ENCODE measurements around the gene DPYSL4. TPM values are rescaled to one million over a fixed set of nuclear protein-coding genes. Genes with fewer than 3 reads are reported as not detected.

Gene DPYSL4
- total and polyA plus RNA-seq, 2 of the 13 experiments (the other 11 are each of a cell fraction or from before 2014, with no cell fraction given) = 0.84 to 1.2 TPM

- TF ChIP-seq ARID5B (CRISPR knock-in tag; IDR thresholded peaks at IDR 0.05) = peak; percentile 48; the same call in 1 of the 2 replicates
- 0 out of 2 replicates have a peak, but pooled peaks have one; percentile 42 for TF ChIP-seq MIXL1 (CRISPR knock-in tag; IDR thresholded peaks at IDR 0.05)
- TF ChIP-seq ADNP (CRISPR knock-in tag; IDR thresholded peaks at IDR 0.05) = no peak
- no peak for TF ChIP-seq MNT (IDR thresholded peaks at IDR 0.05)
- TF ChIP-seq ZNF441 (CRISPR knock-in tag; IDR thresholded peaks at IDR 0.05; ENCODE audit: borderline replicate concordance) = peak; percentile 72; the same call in 1 of the 2 replicates
- no peak for TF ChIP-seq ZNF577 (CRISPR knock-in tag; IDR thresholded peaks at IDR 0.05; ENCODE audit: borderline replicate concordance, low read depth)
- peak; percentile 29; the same call in 1 of the 2 replicates for TF ChIP-seq YEATS2 (CRISPR knock-in tag; IDR thresholded peaks at IDR 0.05; ENCODE audit: borderline replicate concordance)
- no peak for TF ChIP-seq KDM3A (CRISPR knock-in tag; IDR thresholded peaks at IDR 0.05; ENCODE audit: low read depth)
- TF ChIP-seq SP1 (IDR thresholded peaks at IDR 0.05) = no peak
- no peak for TF ChIP-seq SP1 (CRISPR knock-in tag; IDR thresholded peaks at IDR 0.05)
- TF ChIP-seq NR2C2 (CRISPR knock-in tag; IDR thresholded peaks at IDR 0.05; ENCODE audit: borderline replicate concordance) = no peak
- TF ChIP-seq HMGXB3 (CRISPR knock-in tag; IDR thresholded peaks at IDR 0.05; ENCODE audit: borderline replicate concordance) = 0 out of 2 replicates have a peak, but pooled peaks have one; percentile 64
- no peak for TF ChIP-seq NAIF1 (CRISPR knock-in tag; IDR thresholded peaks at IDR 0.05; ENCODE audit: borderline replicate concordance)
- peak; percentile 96 for TF ChIP-seq MIER2 (CRISPR knock-in tag; IDR thresholded peaks at IDR 0.05)
- TF ChIP-seq ZSCAN25 (CRISPR knock-in tag; IDR thresholded peaks at IDR 0.05) = no peak
Observed at GRCh38 chr10:132193907-132194552, 7.3 kb downstream of the DPYSL4 start (continued).
